PC-9 (cell line): ENCODE measurements around the gene PLAC8. TPM values are rescaled to one million over a fixed set of nuclear protein-coding genes. Genes with fewer than 3 reads are reported as not detected.
"Not testable (repeated sequence)": the region's sequence is repeated elsewhere in the genome, so short reads cannot be mapped to it uniquely, and the experiment has no call there.

Source experiments
- BruUV-seq: library from RNA; stranded (reverse); fragments of 400-500 nt; replicated peaks from 2 replicates; lab custom pipeline; 2021; lab: Mats Ljungman, UMichigan
- CTCF ChIA-PET: fragments of 300-600 bp; sonication (Branson Sonifier 250); formaldehyde crosslinking; loops from one replicate; lab custom pipeline; 2022; ENCODE audit warnings: antibody characterized with exemption; lab: Charles Lee
- POLR2A ChIA-PET: fragments of 300-600 bp; sonication (Branson Sonifier 250); formaldehyde crosslinking; loops from one replicate; lab custom pipeline; 2022; ENCODE audit warnings: antibody characterized with exemption; ENCODE audit not compliant: unreplicated experiment; lab: Charles Lee
- DNase-seq, 2 experiments: peaks; one replicate each; pipeline versions ENCODE4 v3.0.0 to v3.0.0-alpha.2; 2015 to 2022; ENCODE audit warnings: mixed read lengths in 1 of 2
- H2AFZ ChIP-seq: fragments of 200-600 bp; sonication (generic); 2 replicates; pipeline ENCODE4 v1.8.1; 2017; ENCODE audit warnings: antibody characterized with exemption
- H3F3A ChIP-seq: fragments of 200-600 bp; sonication (generic); 2 replicates; pipeline ENCODE4 v1.8.1; 2017; ENCODE audit warnings: antibody characterized with exemption, mild to moderate bottlenecking, low read depth; ENCODE audit not compliant: insufficient read depth
- H3K27ac ChIP-seq: fragments of 200-600 bp; sonication (generic); 2 replicates; pipeline ENCODE4 v1.6.1; 2016; ENCODE audit warnings: mixed run types
- H3K27me3 ChIP-seq: fragments of 200-600 bp; sonication (generic); 2 replicates; pipeline ENCODE4 v1.6.1; 2016; ENCODE audit warnings: low read depth, mixed run types; ENCODE audit not compliant: insufficient read depth
- H3K36me3 ChIP-seq: fragments of 200-600 bp; sonication (generic); 2 replicates; pipeline ENCODE4 v1.6.1; 2016; ENCODE audit warnings: low read depth, mixed run types
- H3K4me1 ChIP-seq: fragments of 200-600 bp; sonication (generic); replicated peaks from 2 replicates; pipeline ENCODE4 v1.6.1; 2016; ENCODE audit warnings: mixed run types; ENCODE audit not compliant: insufficient read depth
- H3K4me2 ChIP-seq: fragments of 200-600 bp; sonication (generic); 2 replicates; pipeline ENCODE4 v1.6.1; 2017; ENCODE audit warnings: mixed run types
- H3K4me3 ChIP-seq: fragments of 200-600 bp; sonication (generic); 2 replicates; pipeline ENCODE4 v1.6.1; 2016; ENCODE audit warnings: mixed run types
- H3K79me2 ChIP-seq: fragments of 200-600 bp; sonication (generic); 2 replicates; pipeline ENCODE4 v1.6.1; 2017; ENCODE audit warnings: low read depth, mixed run types
- H3K9me2 ChIP-seq: fragments of 200-600 bp; sonication (generic); 2 replicates; pipeline ENCODE4 v1.8.1; 2017; ENCODE audit warnings: mild to moderate bottlenecking; ENCODE audit not compliant: insufficient read depth
- H3K9me3 ChIP-seq: fragments of 200-600 bp; sonication (generic); 2 replicates; pipeline ENCODE4 v1.8.1; 2016; ENCODE audit warnings: low read depth; ENCODE audit not compliant: insufficient read depth
- H4K20me1 ChIP-seq: fragments of 200-600 bp; sonication (generic); 2 replicates; pipeline ENCODE4 v1.8.1; 2017; ENCODE audit not compliant: insufficient read depth
- CTCF ChIP-seq: fragments of 200-600 bp; sonication (generic); conservative IDR thresholded peaks from 2 replicates; pipeline ENCODE4 v1.6.1; 2017; ENCODE audit warnings: mixed run types, antibody characterized with exemption, mild to moderate bottlenecking, moderate library complexity
- EZH2 ChIP-seq: fragments of 200-600 bp; sonication (generic); IDR thresholded peaks from 2 replicates; pipeline ENCODE4 v1.8.0; 2017; ENCODE audit warnings: antibody characterized with exemption, low read depth
- intact Hi-C: fragments of 100-400 bp; cut with micrococcal nuclease; formaldehyde crosslinking; loops from one replicate; pipeline ENCODE4 v1.10.0; 2022; ENCODE audit not compliant: unreplicated experiment
- total RNA-seq: library from RNA; stranded (reverse); gene quantifications from 2 replicates; pipeline ENCODE4 v1.2.3, GENCODE V29; 2021

Gene PLAC8
- total RNA-seq, 1 experiment from 2014 or later: 52.7 TPM

- intact Hi-C loops: no loop called here
- no peaks in the 10 kb centered on the region for H3K9me2 ChIP-seq
- no peaks in the 10 kb centered on the region for H3K9me3 ChIP-seq
- H3K27me3 ChIP-seq: no peaks in the 10 kb centered on the region
- no peaks in the 10 kb centered on the region for H3F3A ChIP-seq
- DNase-seq: peak; percentile 17 to 52
- H3K27ac ChIP-seq: no peak overlapping the region
- H3K4me2 ChIP-seq: no peak overlapping the region
- no peaks in the 10 kb centered on the region for H3K79me2 ChIP-seq
- H4K20me1 ChIP-seq: no peaks in the 10 kb centered on the region
- H3K4me3 ChIP-seq: no peak overlapping the region
- BruUV-seq: no TSS peak
- no peaks in the 10 kb centered on the region for H3K4me1 ChIP-seq
- ChIA-PET POLR2A (no interaction called here), CTCF (no interaction called here)
- no peaks in the 10 kb centered on the region for H3K36me3 ChIP-seq
- TF ChIP-seq EZH2 (no peak), CTCF (no peak)
- H2AFZ ChIP-seq: no peak overlapping the region
These were observed 31.8 kb downstream of the PLAC8 start for GRCh38 chr4:83082777-83083176.

- intact Hi-C loops: no loop called here
These were observed 34.0 kb downstream of the PLAC8 start for GRCh38 chr4:83080561-83080960.

GRCh38 chr4:83075311-83076095 lies 39.0 kb downstream of the PLAC8 start:
- ChIA-PET CTCF (interaction anchor here (0.6 kb wide), 1 partner anchor 185 kb away, joined by 5 read pairs; no protein-coding TSS in a partner anchor), POLR2A (interaction anchor here (0.5 to 0.6 kb wide), 2 partner anchors 8 to 137 kb away, joined by 3 to 13 read pairs; no protein-coding TSS in a partner anchor)
- Histone ChIP-seq H3K9me3 (no peaks in the 10 kb centered on the region), H3F3A (no peaks in the 10 kb centered on the region), H3K27me3 (no peaks in the 10 kb centered on the region), H3K36me3 (peaks cover 7% of the 10 kb centered on the region), H3K27ac (no peak overlapping the region), H3K79me2 (no peaks in the 10 kb centered on the region), H3K9me2 (no peaks in the 10 kb centered on the region), H3K4me1 (no peaks in the 10 kb centered on the region), H3K4me2 (no peak overlapping the region), H4K20me1 (no peaks in the 10 kb centered on the region), H3K4me3 (no peak overlapping the region), H2AFZ (no peak overlapping the region)
- no peak for DNase-seq
- TF ChIP-seq CTCF (no peak), EZH2 (no peak)
- intact Hi-C loops: no loop called here
- no TSS peak for BruUV-seq

More at GRCh38 chr4:83080561-83080960, 34.0 kb downstream of the PLAC8 start:
- BruUV-seq: no TSS peak
- ChIA-PET CTCF (no interaction called here), POLR2A (interaction anchor here (0.7 kb wide), 1 partner anchor 13 kb away, joined by 4 read pairs; no protein-coding TSS in a partner anchor)
- H3K27me3 ChIP-seq: no peaks in the 10 kb centered on the region
- H3K4me3 ChIP-seq: no peak overlapping the region
- no peak overlapping the region for H3K4me2 ChIP-seq
- H4K20me1 ChIP-seq: no peaks in the 10 kb centered on the region
- TF ChIP-seq CTCF: no peak
- TF ChIP-seq EZH2: no peak
- no peaks in the 10 kb centered on the region for H3F3A ChIP-seq
- H2AFZ ChIP-seq: no peak overlapping the region
- H3K27ac ChIP-seq: no peak overlapping the region
- H3K9me2 ChIP-seq: no peaks in the 10 kb centered on the region
- no peak for DNase-seq
- H3K4me1 ChIP-seq: no peaks in the 10 kb centered on the region
- no peaks in the 10 kb centered on the region for H3K9me3 ChIP-seq
- H3K36me3 ChIP-seq: peaks cover 2% of the 10 kb centered on the region; the same call in 1 of the 2 replicates
- no peaks in the 10 kb centered on the region for H3K79me2 ChIP-seq

GRCh38 chr4:83074783-83075182 lies 39.7 kb downstream of the PLAC8 start:
- H4K20me1 ChIP-seq, H3K4me1 ChIP-seq, H3K27me3 ChIP-seq, H3K36me3 ChIP-seq, H3K79me2 ChIP-seq, H3K4me2 ChIP-seq, H3F3A ChIP-seq, DNase-seq, H3K9me3 ChIP-seq, POLR2A ChIA-PET, BruUV-seq, H3K4me3 ChIP-seq, H3K9me2 ChIP-seq, H3K27ac ChIP-seq, H2AFZ ChIP-seq: not testable (repeated sequence)
- CTCF ChIA-PET: interaction anchor here (1.0 kb wide), 2 partner anchors 186 to 192 kb away, joined by 8 to 9 read pairs; no protein-coding TSS in a partner anchor
- intact Hi-C loops: loop anchor here (5.0 kb wide), 1 partner anchor 188 kb away; no protein-coding TSS in a partner anchor
